Cardiac septum (tissue), 1 donor: Measurements from ENCODE around the gene WDR5B. TPM values are rescaled to one million over a fixed set of nuclear protein-coding genes. Genes with fewer than 3 reads are reported as not detected.
"Not testable (repeated sequence)": the region's sequence is repeated elsewhere in the genome, so short reads cannot be mapped to it uniquely, and the experiment has no call there.

Experiments
- DNase-seq: peaks from one replicate; pipeline ENCODE4 v3.0.0-alpha.2; 2020; ENCODE audit warnings: low spot score
- intact Hi-C: fragments of 100-400 bp; cut with DNase I; formaldehyde crosslinking; loops from one replicate; pipeline ENCODE4 v1.14.0; 2022
- long read RNA-seq: library from polyadenylated mRNA; unstranded; transcript quantifications from one replicate; pipeline ENCODE4 v2.0.0, GENCODE V29; 2021
- total RNA-seq: library from RNA; stranded (reverse); fragmentation: NEBNext Ultra II Directional; extraction: Animal tissue kit (Norgen Biotek cat#: 25700); gene quantifications from one replicate; pipeline ENCODE4 v1.2.1, GENCODE V29; 2021
- donor health status: DM: no; HTN: no; CAD: no.

WDR5B gene
- total RNA-seq: 2.7 TPM
- long read RNA-seq, transcript WDR5B-201 (1 exons, 3,720 nt): major isoform, 14 of 14 reads
- long read RNA-seq, partial matches to known transcripts: 0 of 14 reads
- long read RNA-seq, other reads (novel, unspliced or antisense): 0 of 14 reads

DNA sequence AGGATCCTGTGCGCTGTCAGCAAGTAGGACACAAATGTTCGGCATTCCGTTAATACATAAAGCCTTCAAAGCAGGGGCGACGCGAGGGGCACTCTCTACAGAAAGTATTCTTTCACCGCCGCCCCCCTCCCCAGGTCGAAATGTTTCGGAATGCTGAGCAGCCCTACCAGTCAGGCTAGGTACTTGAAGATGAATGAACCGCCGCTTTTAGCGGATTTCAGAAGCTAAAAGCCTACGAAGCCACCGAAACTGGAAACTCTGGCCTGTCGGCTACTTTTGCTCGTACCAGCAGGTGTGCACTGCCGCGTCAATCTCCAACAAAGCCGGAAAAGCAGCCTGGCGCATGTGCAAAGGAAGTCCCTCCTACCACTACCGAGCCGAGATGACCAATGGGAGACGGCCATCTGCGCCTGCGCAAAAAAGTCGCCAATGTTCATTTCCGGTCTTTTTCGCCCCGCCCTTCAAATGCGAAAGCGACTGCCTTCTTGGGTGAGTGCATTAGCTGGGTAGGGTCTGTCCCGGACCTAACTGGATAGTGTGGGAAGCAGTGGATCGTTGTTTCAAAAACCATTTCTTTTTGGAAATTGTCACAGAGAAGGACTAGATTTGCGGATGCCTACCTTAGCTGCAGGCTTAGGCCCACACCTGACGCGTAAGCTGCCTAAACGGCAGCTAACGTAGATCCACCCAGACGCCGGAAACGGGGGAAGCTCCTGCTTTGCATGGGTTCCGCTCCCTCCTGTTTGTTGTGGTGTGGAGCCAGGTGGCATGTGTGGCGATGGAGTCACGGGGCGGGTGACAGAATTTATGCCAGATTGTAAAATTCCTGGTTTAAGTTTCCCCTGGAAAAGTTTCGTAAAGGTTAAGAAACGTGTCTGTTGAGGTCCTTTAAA, at the start of gene WDR5B:
TSS of gene WDR5B (minus strand) at position 301 of the 893 bp plus-strand sequence. CDS start 534 bp downstream, outside the sequence.
- intact Hi-C loops: loop anchor here (2.0 kb wide), 3 partner anchors 33 to 149 kb away; partner anchors contain the start of genes DTX3L, KPNA1, MIX23 and PARP9
- peak; percentile 99 for DNase-seq

GRCh38 chr3:122464659-122465058, 48.8 kb upstream of the WDR5B start:
- intact Hi-C loops: no loop called here
- DNase-seq: no peak

DNA sequence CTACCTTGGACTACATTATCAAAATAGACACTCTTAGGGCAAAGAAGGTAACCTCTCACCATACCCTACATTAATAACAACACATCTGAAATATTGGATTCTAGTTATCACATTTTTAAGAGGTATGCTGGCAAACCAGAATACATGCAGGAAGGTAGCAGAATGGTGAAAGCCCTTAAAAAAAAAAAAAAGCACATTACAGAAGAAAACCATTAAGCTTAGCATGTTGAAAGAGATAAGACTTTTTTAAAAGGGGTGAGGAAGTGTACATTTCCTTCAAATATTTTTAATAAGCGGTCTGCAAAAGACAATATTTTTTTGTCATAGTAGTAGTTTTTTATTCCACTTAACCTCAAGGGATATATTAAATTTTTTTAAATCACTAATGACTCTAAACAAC, 46.5 kb upstream of the WDR5B start:
- intact Hi-C loops: no loop called here

DNA sequence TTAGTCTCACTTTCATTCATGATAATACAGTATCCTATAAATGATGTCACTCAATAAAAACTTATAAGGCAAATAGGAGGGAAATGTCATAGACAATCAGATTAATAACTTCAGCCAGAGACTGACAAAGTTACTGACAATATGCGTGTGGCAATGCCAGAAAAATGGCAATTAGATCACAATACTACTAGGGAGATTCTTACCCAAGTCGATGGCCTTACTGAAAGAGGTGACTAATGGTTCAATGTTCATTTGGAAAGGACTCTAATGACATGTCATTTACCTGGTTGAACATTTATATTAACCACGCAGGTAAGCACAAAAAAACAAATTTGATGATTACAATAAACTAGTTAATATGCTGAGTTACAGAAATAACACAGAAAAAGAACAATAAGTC, 45.9 kb upstream of the WDR5B start:
- intact Hi-C loops: no loop called here
- no peak for DNase-seq

More for the DNA sequence above, 46.5 kb upstream of the WDR5B start:
- DNase-seq: no peak

DNA sequence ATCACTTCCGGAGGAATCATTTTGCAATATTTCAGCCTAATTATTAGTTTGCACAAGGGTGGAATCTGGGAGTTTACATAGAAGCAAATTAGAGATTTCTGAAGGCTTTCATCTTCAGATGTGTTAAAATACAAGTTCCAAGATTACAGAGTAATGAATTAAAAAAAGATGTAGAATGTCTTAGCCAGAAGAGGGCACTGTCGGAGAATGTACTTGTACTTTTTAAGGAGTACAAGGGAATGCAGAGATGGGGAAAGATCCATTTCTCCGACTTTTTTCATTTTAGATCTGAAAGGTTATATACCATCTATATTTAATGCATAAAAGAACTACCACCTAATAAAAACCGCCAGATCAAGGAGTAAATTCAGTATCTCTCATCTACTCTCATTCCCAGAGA, 43.1 kb upstream of the WDR5B start:
- intact Hi-C loops: loop anchor here (5.0 kb wide), 1 partner anchor 223 kb away; the partner anchor contains the start of gene PARP14

DNA sequence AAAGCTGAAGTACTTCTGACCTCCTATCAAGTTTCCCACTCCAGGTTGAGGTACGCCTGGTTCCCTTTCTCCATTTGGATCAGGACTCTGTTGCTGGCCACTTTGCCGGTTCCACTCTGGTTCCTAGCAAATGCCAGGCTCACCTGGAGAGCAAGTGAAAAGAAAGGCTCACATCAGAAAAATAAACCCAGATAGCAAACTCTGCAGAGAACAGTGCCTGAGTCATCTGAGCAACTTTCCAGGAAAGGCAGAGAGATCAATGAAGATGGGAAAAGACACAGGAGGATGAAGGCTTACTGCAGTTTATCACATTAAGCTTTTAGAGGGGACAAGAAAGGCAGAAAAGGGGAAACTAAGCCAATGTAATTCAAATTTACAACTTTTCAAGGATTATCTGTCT, 41.8 kb upstream of the WDR5B start:
- DNase-seq: no peak
- intact Hi-C loops: loop anchor here (5.0 kb wide), 1 partner anchor 225 kb away; the partner anchor contains the start of gene PARP14

More for the DNA sequence above, 43.1 kb upstream of the WDR5B start:
- DNase-seq: no peak

- no peak for DNase-seq
- intact Hi-C loops: loop anchor here (5.0 kb wide), 1 partner anchor 226 kb away; the partner anchor contains the start of gene PARP14
These were observed 40.2 kb upstream of the WDR5B start for GRCh38 chr3:122456074-122456473.

DNA sequence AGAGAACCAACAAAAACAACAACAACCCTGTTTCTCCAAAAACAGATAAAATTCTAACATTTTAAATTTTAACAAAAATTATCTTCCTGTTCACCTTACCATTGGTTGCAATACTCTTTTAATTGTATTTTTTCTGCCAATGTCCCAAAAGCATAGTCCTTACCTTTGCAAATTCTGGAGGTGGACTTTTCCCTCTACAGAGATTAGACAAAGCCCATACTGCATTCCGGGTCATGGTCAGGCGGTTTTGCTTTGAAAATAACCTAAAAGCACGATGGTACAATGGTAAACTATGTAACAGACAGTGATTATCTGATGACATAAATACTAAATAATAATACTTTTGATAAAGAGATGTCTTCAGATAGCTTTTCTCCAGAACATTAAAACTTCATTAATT, 35.5 kb upstream of the WDR5B start:
- intact Hi-C loops: no loop called here
- no peak for DNase-seq

- intact Hi-C loops, DNase-seq: not testable (repeated sequence)
These were observed 32.4 kb upstream of the WDR5B start for GRCh38 chr3:122448218-122448617.

- intact Hi-C loops, DNase-seq: not testable (repeated sequence)
These were observed 28.6 kb upstream of the WDR5B start for GRCh38 chr3:122444491-122444887.

DNA sequence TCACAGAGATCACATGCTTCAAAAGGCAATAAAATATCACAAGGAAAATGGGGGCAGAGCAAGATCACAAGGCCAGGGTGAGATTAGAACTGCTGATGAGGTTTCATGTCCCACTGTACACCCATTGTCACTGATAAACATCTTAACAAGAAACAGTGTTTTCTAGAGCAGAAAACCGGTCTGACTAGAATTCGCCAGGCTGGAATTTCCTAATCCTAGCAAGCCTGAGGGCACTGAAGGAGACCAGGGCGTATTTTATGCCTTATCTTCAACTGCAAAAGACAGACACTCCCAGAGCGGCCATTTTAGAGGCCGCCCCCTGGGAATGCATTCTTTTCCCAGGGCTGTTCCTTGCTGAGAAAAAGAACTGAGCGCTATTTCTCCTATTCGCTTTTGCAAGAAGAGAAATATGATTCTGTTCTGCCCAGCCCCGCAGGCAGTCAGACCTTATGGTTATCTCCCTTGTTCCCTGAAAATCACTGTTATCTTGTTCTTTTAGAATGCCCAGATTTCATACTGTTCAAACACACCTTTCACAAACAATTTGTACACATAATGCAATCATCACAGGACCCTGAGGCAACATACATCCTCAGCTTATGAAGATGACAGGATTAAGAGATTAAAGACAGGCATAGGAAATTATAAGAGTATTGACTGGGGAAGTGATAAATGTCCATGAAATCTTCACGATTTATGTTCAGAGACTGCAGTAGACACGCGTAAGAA, 28.1 kb upstream of the WDR5B start:
- DNase-seq: not testable (repeated sequence)

GRCh38 chr3:122443090-122443489, 27.2 kb upstream of the WDR5B start:
- DNase-seq: no peak
- intact Hi-C loops: no loop called here

More for the DNA sequence above, 28.1 kb upstream of the WDR5B start:
- intact Hi-C loops: not testable (repeated sequence)

- intact Hi-C loops: no loop called here
- no peak for DNase-seq
These were observed 20.1 kb upstream of the WDR5B start for GRCh38 chr3:122435950-122436349.

DNA sequence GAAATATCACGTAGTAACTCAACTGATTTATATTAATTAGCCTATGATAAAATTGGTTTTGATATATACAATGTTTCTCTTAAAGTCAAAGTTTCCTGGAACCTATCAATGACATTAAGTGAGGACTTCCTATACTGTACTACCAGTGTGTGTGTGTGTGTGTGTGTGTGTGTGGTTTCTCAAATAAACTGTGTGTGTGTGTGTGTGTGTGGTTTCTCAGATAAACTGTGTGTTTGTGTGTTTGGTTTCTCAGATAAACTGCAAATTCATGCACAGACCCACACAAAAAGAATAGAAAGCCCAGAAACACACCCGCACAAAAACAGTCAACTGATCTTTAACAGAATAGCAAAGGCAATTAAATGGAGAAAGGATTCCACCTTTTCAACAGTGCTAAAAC, 14.5 kb upstream of the WDR5B start:
- no peak for DNase-seq
- intact Hi-C loops: no loop called here

DNA sequence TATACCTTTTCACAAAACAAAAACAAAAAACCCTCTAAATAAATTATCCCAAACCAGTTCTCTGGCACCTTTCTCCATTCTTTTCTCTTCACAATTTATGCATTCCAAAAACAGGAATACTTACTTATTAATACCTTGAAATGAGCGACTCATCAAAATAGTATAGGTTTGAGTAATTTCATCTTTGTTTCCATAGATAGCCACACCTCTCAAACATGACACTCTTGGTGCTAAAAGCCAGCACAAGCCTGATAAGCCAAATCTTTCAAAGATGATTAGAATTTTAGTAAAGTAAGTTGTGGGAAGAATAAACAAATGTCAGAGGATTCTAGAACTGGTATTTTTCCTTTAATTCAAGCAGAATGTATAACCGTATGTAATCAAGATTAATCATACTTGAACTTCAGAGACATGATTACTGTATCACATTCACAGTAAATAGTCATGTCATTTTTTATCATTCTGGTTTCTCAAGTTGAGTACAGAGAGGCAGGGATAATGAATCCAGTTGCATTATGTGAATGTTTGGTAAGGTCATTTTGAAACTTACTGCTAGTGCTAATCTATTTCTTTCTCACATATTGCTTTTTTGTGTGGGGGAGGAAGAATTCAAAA, 12.1 kb upstream of the WDR5B start:
- intact Hi-C loops: no loop called here
- DNase-seq: no peak

DNA sequence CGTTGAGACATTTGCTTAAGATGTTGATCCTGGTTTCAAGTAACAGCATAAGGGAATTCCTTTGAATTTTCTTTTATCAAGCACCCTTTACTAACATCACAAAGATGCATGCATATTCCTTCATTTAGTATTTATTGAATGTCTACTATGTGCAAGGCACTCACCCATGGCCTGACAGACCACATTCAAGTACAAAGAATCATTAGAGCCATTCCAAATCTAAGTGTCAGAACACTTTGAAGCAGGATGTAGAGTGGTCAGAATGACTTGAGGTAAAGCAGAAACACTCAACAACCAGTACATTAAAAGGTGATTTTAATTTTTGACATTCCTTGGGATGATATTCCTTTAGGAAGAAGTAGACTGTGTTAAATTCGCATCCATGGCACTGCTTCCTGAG, 6.0 kb upstream of the WDR5B start:
- intact Hi-C loops: no loop called here
- DNase-seq: no peak

DNA sequence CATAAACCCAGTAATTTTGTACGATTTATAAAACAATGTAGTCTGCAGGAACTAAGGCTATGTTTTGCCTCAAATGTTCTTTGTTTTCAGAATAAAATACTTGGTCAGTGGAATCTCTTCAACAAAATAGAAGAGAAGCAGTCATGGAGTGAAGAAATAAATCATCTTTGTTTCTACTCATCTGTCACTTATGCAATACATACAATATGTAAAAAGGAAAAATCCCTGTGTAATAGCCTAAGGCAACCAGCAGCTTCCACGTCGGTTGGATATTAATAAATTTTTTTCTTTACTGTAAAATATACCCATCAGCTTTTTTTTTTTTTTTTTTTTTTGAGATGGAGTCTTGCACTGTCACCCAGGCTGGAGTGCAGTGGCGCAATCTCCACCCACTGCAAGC, 5.2 kb upstream of the WDR5B start:
- intact Hi-C loops: no loop called here
- no peak for DNase-seq

DNA sequence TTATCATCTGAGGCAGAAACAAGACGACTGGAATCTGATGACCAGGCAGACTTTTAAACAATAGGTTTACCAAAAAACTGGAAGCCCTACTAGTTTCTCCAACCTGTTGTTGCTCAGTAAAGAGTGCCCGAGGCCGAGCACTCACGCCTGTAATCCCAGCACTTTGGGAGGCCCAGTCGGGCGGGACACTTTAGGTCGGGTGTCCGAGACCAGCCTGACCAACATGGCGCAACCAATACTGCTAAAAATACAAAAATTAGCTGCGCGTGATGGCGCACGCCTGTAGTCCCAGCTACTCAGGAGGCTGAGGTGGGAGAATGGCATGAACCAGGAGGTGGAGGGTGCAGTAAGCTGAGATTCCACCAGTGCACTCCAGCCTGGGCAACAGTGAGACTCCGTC, 1.1 kb upstream of the WDR5B start:
- intact Hi-C loops: loop anchor here (2.0 kb wide), 3 partner anchors 34 to 148 kb away; partner anchors contain the start of genes DTX3L, KPNA1, MIX23 and PARP9

DNA sequence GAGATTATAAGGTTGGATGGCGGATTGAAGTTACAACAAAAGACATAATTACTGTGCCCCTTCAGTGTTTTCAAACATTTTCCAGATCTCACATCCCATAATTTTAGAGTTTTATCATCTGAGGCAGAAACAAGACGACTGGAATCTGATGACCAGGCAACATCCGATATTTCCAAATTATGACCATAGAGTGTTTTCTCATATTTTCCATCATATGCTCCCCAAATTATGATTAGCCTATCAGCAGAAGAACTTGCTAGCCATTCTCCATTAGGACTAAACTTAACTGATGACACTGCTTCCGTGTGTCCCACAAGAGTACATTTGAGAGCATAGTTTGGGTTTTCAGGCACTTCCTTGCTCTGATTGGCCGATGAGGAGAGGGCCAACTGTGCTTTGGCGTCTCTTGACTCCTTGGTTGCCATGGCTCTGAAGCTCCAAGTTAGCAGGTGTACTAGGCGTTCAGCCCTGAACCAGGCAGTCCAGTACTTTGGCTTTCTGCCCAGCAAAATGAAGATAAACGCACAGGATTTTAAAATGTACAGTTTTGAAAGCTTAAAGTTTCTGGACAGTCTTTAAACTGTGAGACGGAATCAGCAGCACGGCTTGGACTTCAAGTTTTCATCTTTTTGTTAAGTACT, 638 bp downstream of the WDR5B start:
- DNase-seq: no peak
- intact Hi-C loops: no loop called here

More for the DNA sequence above, 1.1 kb upstream of the WDR5B start:
- no peak for DNase-seq
